Measurements from ENCODE around the gene WDPCP. TPM values are rescaled to one million over a fixed set of nuclear protein-coding genes. Genes with fewer than 3 reads are reported as not detected.

Gene WDPCP
- total and polyA plus RNA-seq, 2 of the 13 experiments (the other 11 are each of a cell fraction or from before 2014, with no cell fraction given): 2.9 to 5.2 TPM

GRCh38 chr2:63121055-63121834, 467.0 kb downstream of the WDPCP start:
- Histone ChIP-seq H3K36me3 (replicated peaks in 1 of 2; ENCODE audit: control insufficient read depth in 1 of 2, insufficient read depth in 2 of 2, low read length in 2 of 2) (no peaks in the 10 kb centered on the region), H3K4me3 (replicated peaks in 1 of 3; ENCODE audit: insufficient read depth in 1 of 3, low read depth in 2 of 3, low read length in 3 of 3) (no peak overlapping the region), H3K9ac (ENCODE audit: insufficient read depth, low read depth, low read length) (no peak overlapping the region), H3K4me1 (ENCODE audit: insufficient read depth, low read length) (no peaks in the 10 kb centered on the region), H3K4me2 (ENCODE audit: low read depth, low read length) (no peak overlapping the region), H3K27ac (ENCODE audit: extremely low read length, insufficient read depth, low read length) (no peak overlapping the region), H3K9me3 (ENCODE audit: low read length) (no peaks in the 10 kb centered on the region), H3K79me2 (ENCODE audit: insufficient read depth, low read length) (no peaks in the 10 kb centered on the region), H4K20me1 (ENCODE audit: insufficient read depth, low read length) (no peaks in the 10 kb centered on the region), H3K27me3 (ENCODE audit: control insufficient read depth in 1 of 2, insufficient read depth in 2 of 2, low read length in 2 of 2) (no peaks in the 10 kb centered on the region), H2AFZ (ENCODE audit: low read length) (no peak overlapping the region)
- ATAC-seq: no peak; the same call in 2 of the 3 replicates
- no peak for FAIRE-seq
- intact Hi-C loops (cut with micrococcal nuclease; ENCODE audit: unreplicated experiment): no loop called here
- TF ChIP-seq IKZF4 (CRISPR knock-in tag; IDR thresholded peaks at IDR 0.05; ENCODE audit: borderline replicate concordance, low read depth, not compliant biosample characterization): no peak
- no peak for TF ChIP-seq ZNF501 (CRISPR knock-in tag; IDR thresholded peaks at IDR 0.05)
- no peak for TF ChIP-seq THRA (CRISPR knock-in tag; IDR thresholded peaks at IDR 0.05; ENCODE audit: borderline replicate concordance)
- no peak for TF ChIP-seq NR3C1 (CRISPR knock-in tag; IDR thresholded peaks at IDR 0.05)
- TF ChIP-seq CHD4 (IDR thresholded peaks at IDR 0.05; ENCODE audit: borderline replicate concordance, low read length): no peak
- TF ChIP-seq TAF15 (IDR thresholded peaks at IDR 0.05; ENCODE audit: low read depth, low read length, poor library complexity, severe bottlenecking): no peak
- TF ChIP-seq ZNF770 (CRISPR knock-in tag; IDR thresholded peaks at IDR 0.05): peak; percentile 77
- TF ChIP-seq TSC22D2 (CRISPR knock-in tag; IDR thresholded peaks at IDR 0.05; ENCODE audit: borderline replicate concordance): no peak
- TF ChIP-seq STAG1 (CRISPR knock-in tag; IDR thresholded peaks at IDR 0.05): peak; percentile 25; the same call in 1 of the 2 replicates
- in situ Hi-C loops (cut with HindIII; ENCODE audit: extremely low pct_ligation_motif_present, low pct_unique_long_range_greater_than_20kb): no loop called here
- DNase-seq (ENCODE audit: low spot score): no peak
- WGBS (ENCODE audit: low lambda C conversion rate): 83% methylated on average over 5 of the region's 5 CpGs
- POLR2A ChIA-PET: no interaction called here
- CTCF ChIA-PET (ENCODE audit: low intra/inter-chr PET ratio, low total read pairs): no interaction called here
- no TSS peak for BruUV-seq (replicated peaks)

Data from HepG2 (cell line).